ENCODE data around the gene TSHR.

Gene TSHR

DNA sequence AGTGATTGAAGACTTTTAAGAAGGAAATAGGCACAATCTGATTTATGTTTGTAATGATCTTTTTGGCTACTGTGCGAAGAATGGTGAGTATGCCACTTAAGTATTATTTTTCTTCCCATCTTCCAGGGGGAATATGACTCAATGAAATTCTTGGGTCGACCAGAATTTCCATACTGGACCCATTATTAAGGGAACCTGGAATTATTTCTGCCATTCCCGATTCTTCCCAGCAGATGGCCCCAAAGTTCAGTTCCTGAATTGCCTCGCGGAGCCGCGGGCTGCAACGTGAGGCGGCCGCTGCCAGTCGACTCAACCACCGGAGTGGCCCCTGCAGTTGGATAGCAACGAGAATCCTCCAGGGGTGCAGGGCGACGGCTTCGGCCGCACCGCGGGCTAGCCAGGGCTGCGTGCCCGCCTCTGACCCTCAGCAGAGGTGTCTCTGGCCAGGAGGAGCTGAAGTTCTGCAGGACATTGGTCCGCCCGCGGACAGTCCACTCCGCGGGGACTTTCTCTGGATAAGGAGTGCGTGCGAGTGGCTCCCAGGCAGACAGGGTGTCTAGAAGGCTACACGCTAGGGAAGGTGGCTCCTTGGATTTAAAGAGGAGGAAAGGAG is 628 bp upstream of the TSHR start:
- Histone ChIP-seq H2BK120ac (ENCODE audit: low read depth, low read length) (no peak overlapping the region), H3K18ac (ENCODE audit: low read length) (no peak overlapping the region), H3K27me3 (ENCODE audit: insufficient read depth, low read length, poor library complexity) (no peaks in the 10 kb centered on the region), H3K23ac (ENCODE audit: low read length) (no peak overlapping the region), H4K5ac (ENCODE audit: low read length) (no peak overlapping the region), H2BK5ac (ENCODE audit: low read length) (no peak overlapping the region), H2BK15ac (replicated peaks; ENCODE audit: low read depth) (no peak overlapping the region), H3K79me2 (ENCODE audit: control insufficient read depth, insufficient read depth, low read length) (no peaks in the 10 kb centered on the region), H3K56ac (ENCODE audit: low read length) (peak overlapping the region; percentile 85), H4K8ac (ENCODE audit: low read depth, low read length) (no peak overlapping the region), H3K4me3 (ENCODE audit: low read length) (peak overlapping the region; percentile 36), H3K9ac (ENCODE audit: low read length) (peak overlapping the region; percentile 62), H3K79me1 (ENCODE audit: low read length) (no peaks in the 10 kb centered on the region), H3K4ac (ENCODE audit: low read depth, low read length) (no peak overlapping the region), H2AK5ac (ENCODE audit: low read length) (no peak overlapping the region), H3K27ac (ENCODE audit: low read depth, low read length) (no peak overlapping the region), H3K4me1 (ENCODE audit: control insufficient read depth, low read depth, low read length) (peaks cover 4% of the 10 kb centered on the region), H3K36me3 (ENCODE audit: control insufficient read depth, insufficient read depth, low read length) (no peaks in the 10 kb centered on the region), H3K4me2 (ENCODE audit: low read length) (peak overlapping the region; percentile 96)
- WGBS (ENCODE audit: extremely low coverage, insufficient coverage, low lambda C conversion rate), result no CpG with 5 or more reads among the region's 29 CpGs
- DNase-seq, result peak; percentile 84

DNA sequence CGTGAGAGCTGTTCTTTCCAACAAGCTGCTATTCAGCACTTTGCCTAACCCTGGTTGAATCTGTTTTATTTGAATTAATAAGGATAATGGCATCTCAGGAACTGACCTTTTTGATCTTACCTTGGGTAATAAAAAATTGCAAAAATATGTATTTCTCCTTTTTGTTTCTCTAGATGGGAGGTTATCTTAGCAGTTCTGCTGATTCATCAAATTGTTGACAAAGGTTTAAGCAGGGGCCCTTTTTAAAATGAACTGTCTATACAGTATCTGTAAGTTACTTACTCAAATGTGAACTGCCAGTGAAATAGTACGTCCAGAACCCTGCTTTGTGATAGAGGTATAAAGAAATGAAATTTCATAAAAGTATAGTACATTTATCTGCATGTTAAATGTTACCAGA is 681 bp downstream of the TSHR start:
- Histone ChIP-seq H3K4me1 (ENCODE audit: control insufficient read depth, low read depth, low read length) (peaks cover 4% of the 10 kb centered on the region), H2BK120ac (ENCODE audit: low read depth, low read length) (no peak overlapping the region), H3K18ac (ENCODE audit: low read length) (no peak overlapping the region), H3K4me2 (ENCODE audit: low read length) (no peak overlapping the region), H3K27ac (ENCODE audit: low read depth, low read length) (no peak overlapping the region), H4K5ac (ENCODE audit: low read length) (no peak overlapping the region), H3K4me3 (ENCODE audit: low read length) (no peak overlapping the region), H3K4ac (ENCODE audit: low read depth, low read length) (no peak overlapping the region), H2AK5ac (ENCODE audit: low read length) (no peak overlapping the region), H2BK5ac (ENCODE audit: low read length) (no peak overlapping the region), H3K56ac (ENCODE audit: low read length) (no peak overlapping the region), H3K9ac (ENCODE audit: low read length) (no peak overlapping the region), H3K79me2 (ENCODE audit: control insufficient read depth, insufficient read depth, low read length) (no peaks in the 10 kb centered on the region), H3K27me3 (ENCODE audit: insufficient read depth, low read length, poor library complexity) (no peaks in the 10 kb centered on the region), H3K23ac (ENCODE audit: low read length) (no peak overlapping the region), H3K79me1 (ENCODE audit: low read length) (no peaks in the 10 kb centered on the region), H3K36me3 (ENCODE audit: control insufficient read depth, insufficient read depth, low read length) (no peaks in the 10 kb centered on the region), H2BK15ac (replicated peaks; ENCODE audit: low read depth) (no peak overlapping the region), H4K8ac (ENCODE audit: low read depth, low read length) (no peak overlapping the region)
- DNase-seq, result no peak
- WGBS (ENCODE audit: extremely low coverage, insufficient coverage, low lambda C conversion rate), result no CpG with 5 or more reads among the region's 2 CpGs

DNA sequence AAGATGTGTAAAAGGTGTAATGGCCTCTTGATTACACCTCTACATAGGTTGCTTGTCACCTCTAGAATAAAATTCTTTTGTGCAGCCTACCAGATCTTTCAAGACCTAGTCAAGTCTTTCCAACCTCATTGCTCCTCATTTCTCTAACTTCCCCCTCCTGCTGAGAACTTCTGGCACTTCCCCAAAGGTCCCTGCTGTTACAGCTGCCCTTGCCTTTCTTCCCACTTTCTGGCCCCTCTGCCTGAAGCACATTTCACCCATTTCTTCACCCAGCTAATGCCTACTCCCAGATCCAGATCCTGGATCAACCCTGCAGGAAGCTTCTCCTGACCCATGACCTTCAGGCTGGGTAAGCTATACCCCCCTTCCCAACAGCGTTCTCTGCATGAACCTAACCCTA is 1.5 kb downstream of the TSHR start:
- Histone ChIP-seq H2BK120ac (ENCODE audit: low read depth, low read length) (no peak overlapping the region), H4K5ac (ENCODE audit: low read length) (no peak overlapping the region), H3K56ac (ENCODE audit: low read length) (peak overlapping the region; percentile 25), H3K27me3 (ENCODE audit: insufficient read depth, low read length, poor library complexity) (no peaks in the 10 kb centered on the region), H3K79me1 (ENCODE audit: low read length) (no peaks in the 10 kb centered on the region), H2BK5ac (ENCODE audit: low read length) (no peak overlapping the region), H2AK5ac (ENCODE audit: low read length) (no peak overlapping the region), H3K4me1 (ENCODE audit: control insufficient read depth, low read depth, low read length) (peaks cover 4% of the 10 kb centered on the region), H3K9ac (ENCODE audit: low read length) (no peak overlapping the region), H3K27ac (ENCODE audit: low read depth, low read length) (no peak overlapping the region), H4K8ac (ENCODE audit: low read depth, low read length) (no peak overlapping the region), H3K23ac (ENCODE audit: low read length) (no peak overlapping the region), H3K36me3 (ENCODE audit: control insufficient read depth, insufficient read depth, low read length) (no peaks in the 10 kb centered on the region), H3K4me2 (ENCODE audit: low read length) (no peak overlapping the region), H3K18ac (ENCODE audit: low read length) (no peak overlapping the region), H2BK15ac (replicated peaks; ENCODE audit: low read depth) (no peak overlapping the region), H3K4ac (ENCODE audit: low read depth, low read length) (no peak overlapping the region), H3K4me3 (ENCODE audit: low read length) (no peak overlapping the region), H3K79me2 (ENCODE audit: control insufficient read depth, insufficient read depth, low read length) (no peaks in the 10 kb centered on the region)
- WGBS (ENCODE audit: extremely low coverage, insufficient coverage, low lambda C conversion rate), result no CpG with 5 or more reads among the region's 1 CpG
- no peak for DNase-seq

DNA sequence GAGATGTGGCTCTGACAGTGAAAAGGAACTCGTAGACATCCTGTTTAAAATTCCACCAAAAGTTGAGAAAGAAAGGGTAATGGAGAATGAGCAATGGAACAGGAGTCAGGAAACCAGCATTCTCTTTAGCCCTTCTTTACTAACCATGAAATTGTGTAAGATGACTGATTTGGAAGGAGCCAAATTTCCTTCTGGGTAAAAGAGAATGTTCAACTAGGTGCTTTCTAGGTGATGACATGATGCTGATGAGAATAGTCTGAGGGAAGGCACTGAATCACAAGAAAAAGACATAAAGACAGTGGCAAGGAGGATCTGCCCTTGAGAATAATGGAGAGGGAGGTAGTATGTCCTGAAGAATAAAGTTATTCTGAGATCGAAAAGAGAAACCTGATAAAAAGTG is 2.2 kb downstream of the TSHR start:
- no peak overlapping the region for H3K9ac ChIP-seq (ENCODE audit: low read length)
- no peaks in the 10 kb centered on the region for H3K79me1 ChIP-seq (ENCODE audit: low read length)
- no peak overlapping the region for H3K18ac ChIP-seq (ENCODE audit: low read length)
- no peak overlapping the region for H3K23ac ChIP-seq (ENCODE audit: low read length)
- no peak overlapping the region for H3K4ac ChIP-seq (ENCODE audit: low read depth, low read length)
- H3K4me2 ChIP-seq (ENCODE audit: low read length), result no peak overlapping the region
- H3K4me1 ChIP-seq (ENCODE audit: control insufficient read depth, low read depth, low read length), result peaks cover 4% of the 10 kb centered on the region
- no CpG with 5 or more reads among the region's 2 CpGs for WGBS (ENCODE audit: extremely low coverage, insufficient coverage, low lambda C conversion rate)
- no peak overlapping the region for H3K27ac ChIP-seq (ENCODE audit: low read depth, low read length)
- DNase-seq, result no peak
- H3K27me3 ChIP-seq (ENCODE audit: insufficient read depth, low read length, poor library complexity), result no peaks in the 10 kb centered on the region
- H3K4me3 ChIP-seq (ENCODE audit: low read length), result no peak overlapping the region
- H3K36me3 ChIP-seq (ENCODE audit: control insufficient read depth, insufficient read depth, low read length), result no peaks in the 10 kb centered on the region
- H4K8ac ChIP-seq (ENCODE audit: low read depth, low read length), result no peak overlapping the region
- H2BK5ac ChIP-seq (ENCODE audit: low read length), result no peak overlapping the region
- no peak overlapping the region for H3K56ac ChIP-seq (ENCODE audit: low read length)
- no peak overlapping the region for H2BK120ac ChIP-seq (ENCODE audit: low read depth, low read length)
- no peak overlapping the region for H2AK5ac ChIP-seq (ENCODE audit: low read length)
- no peak overlapping the region for H2BK15ac ChIP-seq (replicated peaks; ENCODE audit: low read depth)
- H4K5ac ChIP-seq (ENCODE audit: low read length), result no peak overlapping the region
- no peaks in the 10 kb centered on the region for H3K79me2 ChIP-seq (ENCODE audit: control insufficient read depth, insufficient read depth, low read length)

GRCh38 chr14:80958226-80958625 is 2.8 kb downstream of the TSHR start:
- no peak overlapping the region for H3K27ac ChIP-seq (ENCODE audit: low read depth, low read length)
- no peak overlapping the region for H3K4me2 ChIP-seq (ENCODE audit: low read length)
- H4K8ac ChIP-seq (ENCODE audit: low read depth, low read length), result no peak overlapping the region
- no peak overlapping the region for H4K5ac ChIP-seq (ENCODE audit: low read length)
- no CpG with 5 or more reads among the region's 2 CpGs for WGBS (ENCODE audit: extremely low coverage, insufficient coverage, low lambda C conversion rate)
- H3K4me3 ChIP-seq (ENCODE audit: low read length), result no peak overlapping the region
- H3K4me1 ChIP-seq (ENCODE audit: control insufficient read depth, low read depth, low read length), result peaks cover 4% of the 10 kb centered on the region
- no peaks in the 10 kb centered on the region for H3K27me3 ChIP-seq (ENCODE audit: insufficient read depth, low read length, poor library complexity)
- no peak overlapping the region for H2AK5ac ChIP-seq (ENCODE audit: low read length)
- H3K9ac ChIP-seq (ENCODE audit: low read length), result no peak overlapping the region
- no peak overlapping the region for H3K18ac ChIP-seq (ENCODE audit: low read length)
- H3K36me3 ChIP-seq (ENCODE audit: control insufficient read depth, insufficient read depth, low read length), result no peaks in the 10 kb centered on the region
- H2BK15ac ChIP-seq (replicated peaks; ENCODE audit: low read depth), result no peak overlapping the region
- no peak overlapping the region for H2BK120ac ChIP-seq (ENCODE audit: low read depth, low read length)
- H3K4ac ChIP-seq (ENCODE audit: low read depth, low read length), result no peak overlapping the region
- no peaks in the 10 kb centered on the region for H3K79me1 ChIP-seq (ENCODE audit: low read length)
- H2BK5ac ChIP-seq (ENCODE audit: low read length), result no peak overlapping the region
- DNase-seq, result no peak
- H3K56ac ChIP-seq (ENCODE audit: low read length), result no peak overlapping the region
- no peaks in the 10 kb centered on the region for H3K79me2 ChIP-seq (ENCODE audit: control insufficient read depth, insufficient read depth, low read length)
- no peak overlapping the region for H3K23ac ChIP-seq (ENCODE audit: low read length)

DNA sequence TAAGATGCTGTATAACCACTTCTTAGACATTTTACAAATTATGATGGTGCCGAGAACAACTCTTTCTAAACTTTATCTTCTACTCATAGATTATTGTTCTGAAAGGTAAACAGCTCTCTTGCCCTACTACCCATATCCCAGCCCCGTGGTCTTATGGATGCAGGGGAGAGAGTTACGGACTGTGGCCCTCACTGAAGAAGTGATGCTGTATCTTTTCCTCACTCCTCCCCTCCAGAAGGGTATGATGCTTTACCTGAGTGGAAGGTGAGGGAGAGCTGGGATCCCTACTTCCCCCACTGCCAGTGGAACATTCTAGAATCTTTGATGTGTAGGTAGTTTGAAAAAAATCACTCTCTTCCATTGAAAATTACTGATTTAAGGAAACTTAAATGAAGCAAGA is 3.5 kb downstream of the TSHR start:
- DNase-seq, result no peak
- Histone ChIP-seq H3K79me1 (ENCODE audit: low read length) (no peaks in the 10 kb centered on the region), H2BK5ac (ENCODE audit: low read length) (no peak overlapping the region), H3K9ac (ENCODE audit: low read length) (no peak overlapping the region), H3K4me2 (ENCODE audit: low read length) (no peak overlapping the region), H2AK5ac (ENCODE audit: low read length) (no peak overlapping the region), H3K4me1 (ENCODE audit: control insufficient read depth, low read depth, low read length) (peaks cover 4% of the 10 kb centered on the region), H3K27ac (ENCODE audit: low read depth, low read length) (no peak overlapping the region), H4K5ac (ENCODE audit: low read length) (no peak overlapping the region), H2BK15ac (replicated peaks; ENCODE audit: low read depth) (no peak overlapping the region), H3K56ac (ENCODE audit: low read length) (no peak overlapping the region), H3K36me3 (ENCODE audit: control insufficient read depth, insufficient read depth, low read length) (no peaks in the 10 kb centered on the region), H3K27me3 (ENCODE audit: insufficient read depth, low read length, poor library complexity) (no peaks in the 10 kb centered on the region), H2BK120ac (ENCODE audit: low read depth, low read length) (no peak overlapping the region), H4K8ac (ENCODE audit: low read depth, low read length) (no peak overlapping the region), H3K23ac (ENCODE audit: low read length) (no peak overlapping the region), H3K79me2 (ENCODE audit: control insufficient read depth, insufficient read depth, low read length) (no peaks in the 10 kb centered on the region), H3K4ac (ENCODE audit: low read depth, low read length) (no peak overlapping the region), H3K4me3 (ENCODE audit: low read length) (no peak overlapping the region), H3K18ac (ENCODE audit: low read length) (no peak overlapping the region)
- WGBS (ENCODE audit: extremely low coverage, insufficient coverage, low lambda C conversion rate), result no CpG with 5 or more reads among the region's 3 CpGs

All from mesendoderm (in vitro differentiated cells).